A549 treated with RU486 at 1 μM for 4 hours (cell line): ENCODE results near the gene EIF2AK2. TPM values are rescaled to one million over a fixed set of nuclear protein-coding genes. Genes with fewer than 3 reads are reported as not detected.

Experiments
- total RNA-seq: library from RNA; stranded (reverse); fragments of 200-300 nt; extraction: Qiagen RNA extraction; gene quantifications from 5 replicates; pipeline ENCODE4 v1.2.3, GENCODE V29; 2022; ENCODE audit warnings: low read depth

The EIF2AK2 gene
- 12.9 to 32.6 TPM (median 24.1 TPM) in 5 replicates for total RNA-seq

GRCh38 chr2:37156857-37157714 is at the start of gene EIF2AK2:
EIF2AK2 (minus strand) TSS chr2:37156980; CDS start chr2:37147806, 9,174 bp downstream.

GRCh38 chr2:37196320-37197195 is 39.8 kb upstream of the EIF2AK2 start, which contains the start of gene CEBPZOS:
CEBPZOS (plus strand) TSS chr2:37196496; CDS start chr2:37199705, 3,209 bp downstream.

GRCh38 chr2:37188570-37188969 is 31.8 kb upstream of the EIF2AK2 start, which contains the start of gene SULT6B1:
SULT6B1 (minus strand) TSS chr2:37188670; CDS start chr2:37188640, 30 bp downstream.

GRCh38 chr2:37083873-37084794 is 72.6 kb downstream of the EIF2AK2 start, which contains the start of the genes GPATCH11 and HEATR5B:
GPATCH11 (plus strand) TSS chr2:37084518; CDS start chr2:37088382, 3,864 bp downstream.
HEATR5B (minus strand) TSS chr2:37084372; CDS start chr2:37083414, 958 bp downstream.

Other genes with a start within 250 kb of the EIF2AK2 start
- 10.8 to 18.7 TPM (median 16.4 TPM) in 5 replicates for gene STRN, start 190.4 kb downstream of the EIF2AK2 start, total RNA-seq
- gene HEATR5B, start 72.6 kb downstream of the EIF2AK2 start, total RNA-seq = 4.6 to 7.0 TPM (median 6.7 TPM) in 5 replicates
- gene GPATCH11, start 72.5 kb downstream of the EIF2AK2 start, total RNA-seq = 7.4 to 12.1 TPM (median 9.9 TPM) in 5 replicates
- not detected in 5 replicates for gene SULT6B1, start 31.7 kb upstream of the EIF2AK2 start, total RNA-seq
- gene CEBPZOS, start 39.5 kb upstream of the EIF2AK2 start, total RNA-seq = 39.2 to 43.9 TPM (median 42.8 TPM) in 5 replicates
- 63.4 to 96.8 TPM (median 73.8 TPM) in 5 replicates for gene CEBPZ, start 74.6 kb upstream of the EIF2AK2 start, total RNA-seq
- 15.6 to 20.7 TPM (median 19.8 TPM) in 5 replicates for gene NDUFAF7, start 74.7 kb upstream of the EIF2AK2 start, total RNA-seq
- gene PRKD3, start 167.9 kb upstream of the EIF2AK2 start, total RNA-seq = 7.1 to 14.3 TPM (median 12.7 TPM) in 5 replicates
- 17.2 to 23.1 TPM (median 18.9 TPM) in 5 replicates for gene QPCT, start 187.7 kb upstream of the EIF2AK2 start, total RNA-seq